ENCODE data around the gene MAP3K21. TPM values are rescaled to one million over a fixed set of nuclear protein-coding genes. Genes with fewer than 3 reads are reported as not detected.
A peak's percentile ranks its signal among the peaks of the same experiment; 100 is the strongest.

Gene MAP3K21
- total RNA-seq, 2 donors from 2014 or later: 0.14 to 2.8 TPM

DNA sequence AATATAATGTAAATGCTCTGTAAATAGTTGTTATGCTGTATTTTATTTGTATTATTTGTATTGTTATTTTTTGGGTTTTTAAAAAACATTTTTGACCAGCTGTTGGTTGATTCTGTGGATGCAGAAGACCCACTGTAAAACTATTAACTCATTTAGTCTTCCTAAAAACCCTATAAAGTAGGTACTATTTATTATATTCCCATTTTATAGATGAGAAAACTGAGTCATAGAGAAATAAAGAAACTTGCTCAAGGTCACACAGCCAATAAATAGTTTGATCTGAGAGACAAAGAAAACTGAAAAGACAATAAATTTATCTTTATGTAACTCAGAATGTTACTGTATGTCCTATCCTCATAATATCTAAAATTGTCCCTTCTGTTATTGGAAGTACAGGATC lies 1.2 kb upstream of the MAP3K21 start:
- TF ChIP-seq, protein P1, sequence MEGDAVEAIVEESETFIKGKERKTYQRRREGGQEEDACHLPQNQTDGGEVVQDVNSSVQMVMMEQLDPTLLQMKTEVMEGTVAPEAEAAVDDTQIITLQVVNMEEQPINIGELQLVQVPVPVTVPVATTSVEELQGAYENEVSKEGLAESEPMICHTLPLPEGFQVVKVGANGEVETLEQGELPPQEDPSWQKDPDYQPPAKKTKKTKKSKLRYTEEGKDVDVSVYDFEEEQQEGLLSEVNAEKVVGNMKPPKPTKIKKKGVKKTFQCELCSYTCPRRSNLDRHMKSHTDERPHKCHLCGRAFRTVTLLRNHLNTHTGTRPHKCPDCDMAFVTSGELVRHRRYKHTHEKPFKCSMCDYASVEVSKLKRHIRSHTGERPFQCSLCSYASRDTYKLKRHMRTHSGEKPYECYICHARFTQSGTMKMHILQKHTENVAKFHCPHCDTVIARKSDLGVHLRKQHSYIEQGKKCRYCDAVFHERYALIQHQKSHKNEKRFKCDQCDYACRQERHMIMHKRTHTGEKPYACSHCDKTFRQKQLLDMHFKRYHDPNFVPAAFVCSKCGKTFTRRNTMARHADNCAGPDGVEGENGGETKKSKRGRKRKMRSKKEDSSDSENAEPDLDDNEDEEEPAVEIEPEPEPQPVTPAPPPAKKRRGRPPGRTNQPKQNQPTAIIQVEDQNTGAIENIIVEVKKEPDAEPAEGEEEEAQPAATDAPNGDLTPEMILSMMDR (IDR thresholded peaks at IDR 0.05): no peak
- Histone ChIP-seq H3K4me1 (ENCODE audit: control insufficient read depth in 1 of 2, low read depth in 2 of 2) (peaks cover 3 to 21% of the 10 kb centered on the region in 2 donors), H3K27me3 (replicated peaks; ENCODE audit: insufficient read depth) (no peaks in the 10 kb centered on the region), H3K4me3 (no peak overlapping the region), H3K36me3 (no peaks in the 10 kb centered on the region), H3K27ac (no peak overlapping the region), H3K9me3 (no peaks in the 10 kb centered on the region)
- DNase-seq (ENCODE audit: low spot score): no peak
- no peak for ATAC-seq (ENCODE audit: insufficient number of reproducible peaks, low FRiP score, low read depth)

DNA sequence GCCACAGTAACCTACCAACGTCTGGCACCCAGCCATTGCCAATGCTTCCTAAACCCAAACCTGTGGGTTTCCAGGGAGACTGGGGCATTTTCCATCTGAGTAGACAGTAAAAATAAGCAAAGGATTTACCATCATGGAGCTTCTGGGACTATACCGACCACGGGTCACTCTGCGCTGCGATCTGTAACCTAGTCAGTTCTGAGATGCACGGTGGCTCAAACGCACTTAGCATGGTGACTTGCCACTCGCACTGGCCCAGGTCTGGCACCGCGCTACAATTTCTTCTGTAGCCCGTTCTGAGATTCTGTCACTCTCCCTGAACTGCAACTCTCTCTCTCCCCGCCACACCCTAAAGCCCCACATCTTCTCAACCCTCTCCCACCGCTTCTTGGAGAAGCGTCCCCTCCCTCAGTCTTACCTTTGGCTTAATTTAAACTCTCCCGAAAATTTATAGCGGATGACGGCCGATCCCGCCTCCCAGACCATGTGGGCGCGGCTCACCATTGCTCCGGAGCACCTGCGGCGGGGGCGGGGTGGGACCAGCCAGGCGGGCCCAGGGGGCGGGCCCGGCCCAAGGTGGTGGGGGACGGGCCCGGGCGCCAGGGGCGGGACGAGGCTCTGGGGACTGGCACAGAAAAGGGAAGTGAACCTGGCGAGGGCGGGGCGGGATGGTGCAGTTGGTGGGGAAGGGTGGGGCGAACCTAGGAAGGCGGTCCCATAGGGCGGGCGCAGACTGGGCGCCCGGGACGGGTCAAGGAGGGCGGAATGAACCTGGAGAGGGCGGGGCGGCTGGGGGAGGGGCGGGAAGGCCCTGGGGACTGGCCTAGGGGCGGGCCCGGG lies 493 bp upstream of the MAP3K21 start:
- peak overlapping the region; percentile 28 to 56 for H3K27ac ChIP-seq
- no peak for ATAC-seq (ENCODE audit: insufficient number of reproducible peaks, low FRiP score, low read depth)
- peaks cover 3 to 21% of the 10 kb centered on the region in 2 donors for H3K4me1 ChIP-seq (ENCODE audit: control insufficient read depth in 1 of 2, low read depth in 2 of 2)
- no peaks in the 10 kb centered on the region for H3K9me3 ChIP-seq
- no peaks in the 10 kb centered on the region for H3K27me3 ChIP-seq (replicated peaks; ENCODE audit: insufficient read depth)
- peak; percentile 38 for DNase-seq (ENCODE audit: low spot score)
- peak overlapping the region; percentile 86 for H3K4me3 ChIP-seq
- TF ChIP-seq, protein P1 (IDR thresholded peaks at IDR 0.05): no peak
- no peaks in the 10 kb centered on the region for H3K36me3 ChIP-seq

GRCh38 chr1:233328142-233328921 lies 808 bp downstream of the MAP3K21 start:
- H3K4me3 ChIP-seq: peak overlapping the region; percentile 86
- DNase-seq (ENCODE audit: low spot score) (no peak), ATAC-seq (ENCODE audit: insufficient number of reproducible peaks, low FRiP score, low read depth) (no peak)
- H3K27me3 ChIP-seq (replicated peaks; ENCODE audit: insufficient read depth): no peaks in the 10 kb centered on the region
- no peaks in the 10 kb centered on the region for H3K9me3 ChIP-seq
- peaks cover 3 to 21% of the 10 kb centered on the region in 2 donors for H3K4me1 ChIP-seq (ENCODE audit: control insufficient read depth in 1 of 2, low read depth in 2 of 2)
- TF ChIP-seq, protein P1 (IDR thresholded peaks at IDR 0.05): no peak
- H3K27ac ChIP-seq: no peak overlapping the region
- H3K36me3 ChIP-seq: no peaks in the 10 kb centered on the region

GRCh38 chr1:233331676-233332519 lies 4.4 kb downstream of the MAP3K21 start:
- ATAC-seq (ENCODE audit: insufficient number of reproducible peaks, low FRiP score, low read depth) (no peak), DNase-seq (ENCODE audit: low spot score) (no peak)
- H3K36me3 ChIP-seq: no peaks in the 10 kb centered on the region
- TF ChIP-seq, protein P1 (IDR thresholded peaks at IDR 0.05): no peak
- no peak overlapping the region for H3K27ac ChIP-seq
- peaks cover 3 to 20% of the 10 kb centered on the region in 2 donors for H3K4me1 ChIP-seq (ENCODE audit: control insufficient read depth in 1 of 2, low read depth in 2 of 2)
- H3K9me3 ChIP-seq: no peaks in the 10 kb centered on the region
- H3K4me3 ChIP-seq: no peak overlapping the region
- no peaks in the 10 kb centered on the region for H3K27me3 ChIP-seq (replicated peaks; ENCODE audit: insufficient read depth)

Measured in thoracic aorta (tissue), 2 donors.